Vagina (tissue), 2 donors: ENCODE data around the gene NBPF1.
"Not testable (repeated sequence)": the region's sequence is repeated elsewhere in the genome, so short reads cannot be mapped to it uniquely, and the experiment has no call there.

Source experiments
- CTCF ChIP-seq, 3 experiments: fragments of 450-650 bp in 2 of 3; fragments of 200-600 bp in 1 of 3; sonication (generic) in 1 of 3; IDR thresholded peaks; one replicate each; pipeline ENCODE4 v1.5.1; 2017 to 2019; ENCODE audit warnings: antibody characterized with exemption in 3 of 3, mild to moderate bottlenecking in 2 of 3, moderate library complexity in 2 of 3
- POLR2A ChIP-seq, 2 donors: fragments of 450-650 bp; IDR thresholded peaks; one replicate each; pipeline ENCODE4 v1.6.1; 2017; ENCODE audit warnings: antibody characterized with exemption in 2 of 2, mild to moderate bottlenecking in 2 of 2, moderate library complexity in 2 of 2
- POLR2AphosphoS5 ChIP-seq, 2 donors: sonication (generic); formaldehyde crosslinking; IDR thresholded peaks; one replicate each; pipeline ENCODE4 v1.9.0; 2017; ENCODE audit warnings: antibody characterized with exemption in 2 of 2, mild to moderate bottlenecking in 2 of 2, low read depth in 1 of 2; ENCODE audit not compliant: insufficient read depth in 1 of 2

GRCh38 chr1:16588081-16588480, 25.3 kb downstream of the NBPF1 start:
- not testable (repeated sequence) for TF ChIP-seq CTCF (IDR thresholded peaks at IDR 0.05); POLR2A (IDR thresholded peaks at IDR 0.05); POLR2AphosphoS5 (IDR thresholded peaks at IDR 0.05; ENCODE audit: insufficient read depth in 1 of 2, low read depth in 1 of 2)
